ENCODE data around the gene PATJ.
"Not testable (repeated sequence)": the region's sequence is repeated elsewhere in the genome, so short reads cannot be mapped to it uniquely, and the experiment has no call there.

PATJ gene

GRCh38 chr1:62117018-62117750, 374.9 kb downstream of the PATJ start:
- DNase-seq: no peak

GRCh38 chr1:62126579-62127290, 384.5 kb downstream of the PATJ start:
- DNase-seq: no peak

- DNase-seq: no peak
Observed at GRCh38 chr1:62128745-62129144, 386.5 kb downstream of the PATJ start.

- no peak for DNase-seq
Observed at GRCh38 chr1:62131093-62131725, 388.9 kb downstream of the PATJ start.

GRCh38 chr1:62138029-62138428, 395.7 kb downstream of the PATJ start:
- no peak for DNase-seq

- no peak for DNase-seq
Observed at GRCh38 chr1:62139410-62139809, 397.1 kb downstream of the PATJ start.

- DNase-seq: no peak
Observed at GRCh38 chr1:62140666-62141065, 398.4 kb downstream of the PATJ start.

GRCh38 chr1:62142496-62142895, 400.2 kb downstream of the PATJ start:
- DNase-seq: no peak

GRCh38 chr1:62144238-62144831, 402.1 kb downstream of the PATJ start:
- DNase-seq: no peak

- DNase-seq: no peak
Observed at GRCh38 chr1:62159940-62160348, 417.7 kb downstream of the PATJ start.

- no peak for DNase-seq
Observed at GRCh38 chr1:62161711-62162110, 419.4 kb downstream of the PATJ start.

- not testable (repeated sequence) for DNase-seq
Observed at GRCh38 chr1:62170380-62170779, 428.1 kb downstream of the PATJ start.

- peak; percentile 21 for DNase-seq
Observed at GRCh38 chr1:62175568-62176179, 433.4 kb downstream of the PATJ start.

- no peak for DNase-seq
Observed at GRCh38 chr1:62176597-62177312, 434.5 kb downstream of the PATJ start.

GRCh38 chr1:62177621-62178020, 435.3 kb downstream of the PATJ start:
- DNase-seq: no peak

GRCh38 chr1:62178372-62178771, 436.1 kb downstream of the PATJ start:
- DNase-seq: no peak

GRCh38 chr1:62180054-62180453, 437.8 kb downstream of the PATJ start:
- DNase-seq: not testable (repeated sequence)

- no peak for DNase-seq
Observed at GRCh38 chr1:62180639-62181038, 438.4 kb downstream of the PATJ start.

- DNase-seq: no peak
Observed at GRCh38 chr1:62181532-62181931, 439.3 kb downstream of the PATJ start.

- DNase-seq: not testable (repeated sequence)
Observed at GRCh38 chr1:62182157-62182556, 439.9 kb downstream of the PATJ start.

GRCh38 chr1:62183164-62184020, 441.1 kb downstream of the PATJ start:
- not testable (repeated sequence) for DNase-seq

All from central memory CD4-positive, alpha-beta T cell (primary cell).